Activated naive CD4-positive, alpha-beta T cell treated with anti-CD3 and anti-CD28 coated beads, Interleukin-2, amount 10 ng/mL, durations not matched to agents 5 hours and 36 hours (primary cell): ENCODE data around the gene SS18. TPM values are rescaled to one million over a fixed set of nuclear protein-coding genes. Genes with fewer than 3 reads are reported as not detected.

Experiments used
- total RNA-seq, 2 experiments: library from RNA; stranded (reverse); gene quantifications; one replicate each; pipeline ENCODE4 v1.2.3, GENCODE V29; 2021

SS18 gene, protein sequence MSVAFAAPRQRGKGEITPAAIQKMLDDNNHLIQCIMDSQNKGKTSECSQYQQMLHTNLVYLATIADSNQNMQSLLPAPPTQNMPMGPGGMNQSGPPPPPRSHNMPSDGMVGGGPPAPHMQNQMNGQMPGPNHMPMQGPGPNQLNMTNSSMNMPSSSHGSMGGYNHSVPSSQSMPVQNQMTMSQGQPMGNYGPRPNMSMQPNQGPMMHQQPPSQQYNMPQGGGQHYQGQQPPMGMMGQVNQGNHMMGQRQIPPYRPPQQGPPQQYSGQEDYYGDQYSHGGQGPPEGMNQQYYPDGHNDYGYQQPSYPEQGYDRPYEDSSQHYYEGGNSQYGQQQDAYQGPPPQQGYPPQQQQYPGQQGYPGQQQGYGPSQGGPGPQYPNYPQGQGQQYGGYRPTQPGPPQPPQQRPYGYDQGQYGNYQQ
- total RNA-seq: 10 to 100 TPM; 64.8 to 65.4 TPM

DNA sequence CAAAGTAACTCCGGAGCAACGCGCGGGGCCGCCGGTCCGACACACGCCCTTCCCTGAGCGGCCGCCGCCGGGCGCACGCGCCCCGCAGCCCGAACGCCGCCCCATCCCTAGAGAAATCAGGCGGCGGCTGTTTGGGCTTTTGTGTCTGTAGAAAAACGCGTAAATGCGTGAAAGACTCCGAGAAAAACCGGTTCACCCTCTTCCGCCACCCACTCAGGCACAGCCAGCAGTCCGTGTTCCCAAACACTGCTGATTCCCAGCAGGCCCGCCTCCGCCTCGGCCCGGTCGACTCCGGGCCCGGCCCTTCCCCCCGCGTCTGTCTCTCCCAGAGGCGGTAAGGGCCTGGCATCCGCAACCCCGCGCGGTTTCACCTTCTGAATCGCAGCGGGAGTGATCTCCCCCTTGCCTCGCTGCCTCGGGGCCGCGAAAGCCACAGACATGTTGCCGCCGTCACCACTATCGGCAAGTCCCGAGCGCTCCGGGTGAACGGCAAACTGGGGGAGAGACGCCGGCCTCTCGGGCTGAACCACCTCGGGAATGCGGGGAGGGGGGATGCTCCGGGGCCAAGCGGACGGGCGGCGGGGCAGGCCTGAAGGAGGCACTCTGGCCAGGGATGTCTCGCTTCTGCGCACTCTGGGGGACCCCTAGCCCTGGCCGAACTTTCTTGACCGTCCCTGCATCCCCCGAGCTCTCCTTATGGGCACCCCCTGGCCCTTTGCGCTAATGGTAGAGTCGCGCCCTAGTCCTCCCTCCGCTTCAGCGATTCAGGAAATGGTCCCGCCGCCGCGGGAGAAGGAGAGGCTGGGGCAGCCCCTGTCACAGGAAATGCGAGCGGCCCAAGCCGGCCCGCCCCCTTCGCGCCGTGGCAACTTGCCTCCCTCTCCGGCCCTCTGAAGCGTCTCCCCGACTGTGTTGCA, at the start of gene SS18:
SS18 (minus strand) TSS at position 484 of the 917 bp plus-strand sequence; CDS start at position 440, 44 bp downstream.

DNA sequence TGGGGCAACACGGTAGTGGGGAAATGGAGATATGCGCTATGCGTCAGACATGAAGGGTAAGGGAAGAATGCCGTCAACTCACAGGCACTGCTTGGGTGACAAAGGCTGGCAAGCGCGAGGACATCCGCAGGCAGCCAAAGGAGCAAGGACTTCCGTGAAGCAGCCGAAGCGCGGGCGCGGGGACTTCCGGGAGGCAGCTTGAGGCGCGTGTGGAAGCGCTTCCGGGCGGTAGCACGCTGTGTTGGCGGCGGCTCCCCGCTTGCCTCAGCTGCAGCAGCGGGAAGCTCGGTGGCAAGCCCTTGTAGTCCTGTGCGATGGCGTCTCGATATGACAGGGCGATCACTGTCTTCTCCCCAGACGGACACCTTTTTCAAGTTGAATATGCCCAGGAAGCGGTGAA, 43.2 kb upstream of the SS18 start, which contains the start of gene PSMA8:
PSMA8 (plus strand) TSS at position 218 of the 400 bp plus-strand sequence; CDS start at position 315, 97 bp downstream.

Other genes starting within 250 kb of the SS18 start
- gene PSMA8, start 43.3 kb upstream of the SS18 start, total RNA-seq: 1 to 10 TPM in 1 of 2 experiments, under 1 TPM in 1; 0.91 to 1.2 TPM
- gene TAF4B, start 135.8 kb upstream of the SS18 start, total RNA-seq: 10 to 100 TPM; 10.4 to 11.8 TPM